AG10803 (cell line): ENCODE data around the gene HACL1.

Experiments used
- DNase-seq: peaks from one replicate; pipeline ENCODE4 v3.0.0; 2010; ENCODE audit warnings: low read depth
- H3K4me3 ChIP-seq: 2 replicates; pipeline ENCODE4 v1.5.1; 2011; ENCODE audit warnings: mild to moderate bottlenecking, low read length, control low read depth
- TF ChIP-seq, protein P1 (sequence below): conservative IDR thresholded peaks from 2 replicates; pipeline ENCODE4 v1.5.1; 2011; ENCODE audit warnings: mild to moderate bottlenecking, low read length, control low read depth, inconsistent platforms

Gene HACL1

DNA sequence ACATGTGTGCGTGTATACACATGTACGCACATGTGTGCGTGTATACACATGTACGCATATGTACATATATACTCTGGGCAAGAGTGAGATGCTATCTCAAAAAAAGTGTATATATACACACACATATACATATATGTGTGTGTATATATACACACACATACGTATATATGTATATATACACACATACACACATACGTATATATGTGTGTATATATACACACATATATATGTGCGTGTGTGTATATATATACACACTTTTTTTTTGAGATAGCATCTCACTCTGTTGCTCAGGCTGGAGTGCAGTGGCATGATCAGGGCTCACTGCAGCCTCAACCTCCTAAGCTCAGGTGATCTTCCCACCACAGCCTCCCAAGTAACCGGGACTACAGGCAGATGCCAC is 8.4 kb downstream of the HACL1 start:
- no peak overlapping the region for H3K4me3 ChIP-seq
- TF ChIP-seq, protein P1, sequence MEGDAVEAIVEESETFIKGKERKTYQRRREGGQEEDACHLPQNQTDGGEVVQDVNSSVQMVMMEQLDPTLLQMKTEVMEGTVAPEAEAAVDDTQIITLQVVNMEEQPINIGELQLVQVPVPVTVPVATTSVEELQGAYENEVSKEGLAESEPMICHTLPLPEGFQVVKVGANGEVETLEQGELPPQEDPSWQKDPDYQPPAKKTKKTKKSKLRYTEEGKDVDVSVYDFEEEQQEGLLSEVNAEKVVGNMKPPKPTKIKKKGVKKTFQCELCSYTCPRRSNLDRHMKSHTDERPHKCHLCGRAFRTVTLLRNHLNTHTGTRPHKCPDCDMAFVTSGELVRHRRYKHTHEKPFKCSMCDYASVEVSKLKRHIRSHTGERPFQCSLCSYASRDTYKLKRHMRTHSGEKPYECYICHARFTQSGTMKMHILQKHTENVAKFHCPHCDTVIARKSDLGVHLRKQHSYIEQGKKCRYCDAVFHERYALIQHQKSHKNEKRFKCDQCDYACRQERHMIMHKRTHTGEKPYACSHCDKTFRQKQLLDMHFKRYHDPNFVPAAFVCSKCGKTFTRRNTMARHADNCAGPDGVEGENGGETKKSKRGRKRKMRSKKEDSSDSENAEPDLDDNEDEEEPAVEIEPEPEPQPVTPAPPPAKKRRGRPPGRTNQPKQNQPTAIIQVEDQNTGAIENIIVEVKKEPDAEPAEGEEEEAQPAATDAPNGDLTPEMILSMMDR: no peak
- DNase-seq: no peak

DNA sequence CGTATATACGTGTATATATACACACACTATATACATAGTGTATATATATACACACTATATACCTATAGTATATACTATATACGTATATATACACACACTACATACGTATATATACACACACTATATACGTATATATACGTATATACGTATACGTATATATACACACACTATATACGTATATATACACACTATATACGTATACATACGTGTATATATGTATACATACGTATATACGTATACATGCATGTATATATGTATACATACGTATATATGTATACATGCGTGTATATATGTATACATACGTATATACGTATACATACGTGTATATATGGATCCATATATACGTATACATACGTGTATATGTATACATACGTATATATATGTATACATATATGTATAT is 9.4 kb downstream of the HACL1 start:
- no peak overlapping the region for H3K4me3 ChIP-seq
- TF ChIP-seq, protein P1: no peak
- DNase-seq: no peak

DNA sequence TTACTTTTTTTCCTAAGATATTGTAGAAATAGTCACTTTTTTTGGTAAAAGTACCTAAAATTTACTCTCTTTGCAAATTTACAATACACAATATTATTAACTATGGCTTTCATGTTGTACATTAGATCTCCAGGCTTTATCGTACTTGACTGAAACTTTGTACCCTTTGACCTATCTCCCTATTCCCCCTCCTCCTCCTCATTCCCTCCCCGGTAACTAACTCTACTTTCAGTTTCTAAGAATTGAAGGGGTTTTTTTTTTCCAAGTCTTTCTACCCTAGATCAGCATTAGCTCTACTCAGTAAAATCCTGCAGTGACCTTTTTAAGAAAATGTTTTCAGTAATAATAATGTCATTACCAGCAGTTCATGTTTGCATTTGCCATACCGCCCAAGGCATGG is 10.1 kb downstream of the HACL1 start:
- DNase-seq: no peak
- no peak overlapping the region for H3K4me3 ChIP-seq
- TF ChIP-seq, protein P1: no peak

DNA sequence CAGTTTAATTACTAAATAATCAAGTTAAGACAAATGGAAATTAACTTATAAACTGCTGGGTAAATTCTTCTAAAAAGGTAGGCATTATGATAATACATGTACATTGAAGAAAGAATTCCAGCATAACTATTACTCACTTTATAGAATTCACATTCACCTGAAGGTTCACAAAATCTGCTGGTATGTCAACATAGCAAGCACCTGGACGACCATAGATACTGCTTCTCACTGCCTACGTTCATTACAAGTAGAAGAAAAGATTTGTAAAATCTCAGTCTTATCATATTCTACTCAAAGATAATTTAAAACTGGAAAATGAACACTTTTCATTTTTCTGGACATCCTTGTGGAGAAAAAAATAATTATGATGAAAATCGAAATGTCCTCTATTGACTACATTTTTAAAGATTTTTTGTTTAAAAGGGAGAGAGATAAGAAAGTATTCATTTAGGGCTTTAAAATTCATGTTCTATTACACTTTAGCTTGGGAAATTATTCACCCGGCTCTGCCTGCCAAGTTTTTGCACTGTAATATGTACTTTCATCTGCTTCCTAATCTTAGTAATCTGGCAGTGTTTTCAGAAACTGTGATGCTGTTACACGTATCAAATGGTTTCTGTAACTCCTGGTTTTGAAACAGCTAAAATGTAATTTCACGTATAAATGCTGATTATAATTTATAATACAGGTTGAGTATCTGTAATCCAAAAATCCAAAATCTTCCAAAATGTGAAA is 16.1 kb downstream of the HACL1 start:
- no peak for DNase-seq
- TF ChIP-seq, protein P1: no peak
- no peak overlapping the region for H3K4me3 ChIP-seq

DNA sequence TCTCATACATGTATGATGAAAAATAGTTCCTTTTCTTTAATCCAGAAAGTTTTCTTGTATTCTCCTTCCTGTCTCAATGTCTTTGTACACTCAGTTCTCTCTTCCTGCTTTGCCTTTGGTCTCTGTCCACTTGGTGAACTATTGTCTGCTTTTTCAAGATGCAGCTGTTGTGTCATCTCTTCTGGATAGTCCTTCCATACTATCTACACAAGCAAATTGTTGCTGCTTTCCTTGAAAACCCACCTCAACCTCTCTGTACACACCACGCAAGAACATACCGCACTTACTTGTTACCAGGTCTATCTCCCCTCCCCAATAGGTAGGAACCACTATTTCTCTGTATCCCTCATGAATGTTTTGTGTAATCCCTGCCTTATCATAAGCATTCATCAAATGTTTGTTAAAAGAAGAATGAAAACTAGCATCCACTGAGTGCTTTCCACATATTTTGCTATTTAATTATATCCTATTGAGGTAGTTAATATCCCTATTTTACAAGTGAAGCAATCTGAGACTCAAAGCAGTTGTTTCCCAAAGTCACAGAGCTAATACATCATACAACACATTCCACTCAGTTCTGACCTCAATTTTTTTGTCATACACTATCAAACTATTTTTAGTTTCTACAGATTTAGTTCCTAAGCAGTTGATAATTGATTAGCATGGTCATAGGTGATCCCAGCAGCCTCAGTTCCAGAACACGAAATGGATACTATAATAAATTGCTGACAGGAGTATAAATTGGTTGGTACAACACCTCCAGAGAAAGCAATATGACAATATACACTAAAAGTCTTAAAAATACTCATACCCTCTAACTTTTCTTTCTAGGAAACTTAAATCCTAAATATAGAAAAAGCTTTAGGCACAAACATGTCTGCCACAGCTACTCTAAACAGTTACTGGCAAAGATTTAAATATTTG is 19.6 kb downstream of the HACL1 start:
- TF ChIP-seq, protein P1: no peak
- DNase-seq: peak; percentile 18

DNA sequence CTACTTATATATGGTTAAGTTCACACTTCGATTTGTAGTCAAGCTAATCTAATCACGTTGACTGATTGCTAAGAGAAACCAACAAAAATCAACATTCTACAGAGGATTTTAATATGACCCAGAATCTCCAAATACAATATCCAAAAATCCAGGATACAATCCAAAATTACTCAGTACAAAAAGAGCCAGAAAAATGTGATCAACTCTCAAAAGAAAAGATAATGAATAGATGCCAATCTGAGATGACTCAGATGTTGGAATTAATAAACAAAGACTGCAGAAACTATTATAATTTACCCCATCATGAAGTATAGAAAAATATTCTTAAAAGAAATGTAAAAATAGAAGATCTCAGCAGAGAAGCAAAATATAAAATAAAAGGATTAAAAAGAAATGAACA is 22.3 kb downstream of the HACL1 start:
- peak; percentile 17 for DNase-seq
- no peak overlapping the region for H3K4me3 ChIP-seq
- TF ChIP-seq, protein P1: no peak

More for the DNA sequence above, 19.6 kb downstream of the HACL1 start:
- no peak overlapping the region for H3K4me3 ChIP-seq
